Ovary (tissue), 3 donors: ENCODE results near the gene SLC38A4.

Experiments used
- CTCF ChIP-seq, 3 donors: fragments of 450-650 bp in 2 of 3; fragments of 200-600 bp in 1 of 3; IDR thresholded peaks; one replicate each; pipeline versions ENCODE4 v1.5.1 to v1.8.0; 2016 to 2022; ENCODE audit warnings: antibody characterized with exemption in 3 of 3, mild to moderate bottlenecking in 1 of 3
- POLR2A ChIP-seq: fragments of 450-650 bp; IDR thresholded peaks from one replicate; pipeline ENCODE4 v1.6.1; 2017; ENCODE audit warnings: antibody characterized with exemption, mild to moderate bottlenecking, moderate library complexity
- donor health status: DM: no; HTN: no; CAD: no.

- TF ChIP-seq CTCF (IDR thresholded peaks at IDR 0.05) (no peak), POLR2A (no peak)
These were observed 18.0 kb upstream of the SLC38A4 start for GRCh38 chr12:46843811-46844210.
